Thyroid gland (tissue), 4 donors: Measurements from ENCODE around the gene DCX. TPM values are rescaled to one million over a fixed set of nuclear protein-coding genes. Genes with fewer than 3 reads are reported as not detected.

Experiments used
- DNase-seq, 2 donors: peaks; one replicate each; pipeline ENCODE4 v3.0.0-alpha.2; 2019
- H3K27ac ChIP-seq, 3 donors: fragments of 200-600 bp; sonication (generic); 1 replicate in 2 of 3; 2 replicates in 1 of 3; pipeline ENCODE4 v1.5.1; 2016 to 2019; ENCODE audit warnings: mild to moderate bottlenecking in 1 of 3, moderate library complexity in 1 of 3
- H3K27me3 ChIP-seq: fragments of 200-600 bp; sonication (generic); one replicate; pipeline ENCODE4 v1.5.1; 2019
- H3K36me3 ChIP-seq, 2 donors: fragments of 200-600 bp; sonication (generic); one replicate each; pipeline ENCODE4 v1.5.1; 2016 to 2019
- H3K4me1 ChIP-seq, 2 donors: fragments of 200-600 bp; sonication (generic); one replicate each; pipeline ENCODE4 v1.5.1; 2017 to 2019
- H3K4me3 ChIP-seq, 3 donors: fragments of 200-600 bp; sonication (generic); replicated peaks in 1 of 3; 1 replicate in 2 of 3; 2 replicates in 1 of 3; pipeline ENCODE4 v1.5.1; 2016; ENCODE audit warnings: mild to moderate bottlenecking in 1 of 3
- H3K9me3 ChIP-seq: fragments of 200-600 bp; sonication (generic); one replicate; pipeline ENCODE4 v1.5.1; 2017
- CTCF ChIP-seq, 6 experiments: fragments of 200-600 bp in 3 of 6; fragments of 450-650 bp in 3 of 6; sonication (generic) in 3 of 6; IDR thresholded peaks; one replicate each; pipeline ENCODE4 v1.5.1; 2016 to 2019; ENCODE audit warnings: antibody characterized with exemption in 6 of 6, mild to moderate bottlenecking in 2 of 6, inconsistent platforms in 1 of 6, moderate library complexity in 1 of 6
- POLR2A ChIP-seq, 2 donors: fragments of 450-650 bp; IDR thresholded peaks; one replicate each; pipeline ENCODE4 v1.6.1; 2017; ENCODE audit warnings: antibody characterized with exemption in 2 of 2, mild to moderate bottlenecking in 2 of 2, moderate library complexity in 1 of 2
- WGBS, 2 donors: methylation state at CpG; one replicate each; pipeline ENCODE4 v1.1.5; 2017; 5-methylcytosine and 5-hydroxymethylcytosine counted together
- intact Hi-C: fragments of 100-400 bp; cut with DNase I; formaldehyde crosslinking; loops from one replicate; pipeline ENCODE4 v1.15.1; 2023
- total RNA-seq, 4 donors: library from RNA; depleted of rRNA; stranded (reverse); fragments of >200 nt; gene quantifications; one replicate each; pipeline ENCODE4 v1.2.3, GENCODE V29; 2016

Gene DCX
- total RNA-seq, 4 donors from 2014 or later: not detected

DNA sequence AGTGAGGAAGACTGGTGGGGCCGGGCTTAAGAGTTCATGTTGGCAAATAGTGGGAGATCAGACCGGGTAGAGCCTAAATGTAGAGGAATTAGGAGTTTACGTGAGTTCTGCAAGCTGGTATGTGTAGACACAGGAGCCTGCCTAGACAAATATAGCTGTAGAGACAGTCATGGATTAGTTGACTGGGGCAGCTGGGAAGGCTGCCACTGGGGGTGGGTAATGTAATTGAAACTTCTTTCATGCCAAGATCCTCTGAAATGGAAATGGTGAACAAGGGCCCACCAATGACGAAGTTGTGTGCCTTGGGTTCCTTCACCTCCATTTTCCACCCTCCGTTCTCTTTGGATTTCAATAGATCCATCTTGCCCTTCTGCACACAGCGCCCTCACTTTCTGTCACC is 129.9 kb downstream of the DCX start:
- WGBS, 2 donors: 91 to 92% methylated on average over 6 of the region's 6 CpGs
- no peaks in the 10 kb centered on the region for H3K9me3 ChIP-seq
- no peak overlapping the region for H3K4me3 ChIP-seq
- no peak overlapping the region for H3K27ac ChIP-seq
- no peaks in the 10 kb centered on the region for H3K4me1 ChIP-seq
- intact Hi-C loops: no loop called here
- no peaks in the 10 kb centered on the region for H3K27me3 ChIP-seq
- H3K36me3 ChIP-seq: no peaks in the 10 kb centered on the region
- TF ChIP-seq POLR2A (IDR thresholded peaks at IDR 0.05) (no peak), CTCF (IDR thresholded peaks at IDR 0.05) (no peak)
- DNase-seq: no peak

GRCh38 chrX:111270339-111270738 is 141.7 kb downstream of the DCX start, which contains the start of gene CAPN6:
Gene CAPN6 (minus strand): TSS chrX:111270483. CDS start chrX:111263936, 6,547 bp downstream.
- Histone ChIP-seq H3K9me3 (no peaks in the 10 kb centered on the region), H3K4me3 (no peak within 1 kb of the TSS), H3K36me3 (no peaks in the 10 kb centered on the region), H3K27me3 (no peaks in the 10 kb centered on the region), H3K4me1 (no peaks in the 10 kb centered on the region), H3K27ac (no peak within 1 kb of the TSS)
- intact Hi-C loops: no loop called here
- 23 to 45% methylated on average over 6 of the region's 8 CpGs for WGBS, 2 donors
- peak in 1 of 2 donors; percentile 21 for TF ChIP-seq POLR2A (IDR thresholded peaks at IDR 0.05)
- no peak for TF ChIP-seq CTCF (IDR thresholded peaks at IDR 0.05)
- peak; percentile 39 to 57 for DNase-seq

- no peak for DNase-seq
- Histone ChIP-seq H3K27me3 (no peaks in the 10 kb centered on the region), H3K9me3 (no peaks in the 10 kb centered on the region), H3K4me1 (no peaks in the 10 kb centered on the region), H3K4me3 (no peak overlapping the region), H3K27ac (no peak overlapping the region), H3K36me3 (no peaks in the 10 kb centered on the region)
- WGBS, 2 donors: 31 to 44% methylated on average over 2 of the region's 2 CpGs
- TF ChIP-seq CTCF (IDR thresholded peaks at IDR 0.05) (no peak), POLR2A (IDR thresholded peaks at IDR 0.05) (no peak)
- intact Hi-C loops: no loop called here
These were observed 143.5 kb downstream of the DCX start for GRCh38 chrX:111268506-111268905.

- Histone ChIP-seq H3K36me3 (no peaks in the 10 kb centered on the region), H3K4me1 (no peaks in the 10 kb centered on the region), H3K4me3 (no peak overlapping the region), H3K27ac (no peak overlapping the region), H3K27me3 (no peaks in the 10 kb centered on the region), H3K9me3 (no peaks in the 10 kb centered on the region)
- TF ChIP-seq POLR2A (IDR thresholded peaks at IDR 0.05) (no peak), CTCF (IDR thresholded peaks at IDR 0.05) (no peak)
- no peak for DNase-seq
- intact Hi-C loops: no loop called here
- 64 to 76% methylated on average over 2 of the region's 2 CpGs for WGBS, 2 donors
These were observed 146.5 kb downstream of the DCX start for GRCh38 chrX:111265486-111265885.

DNA sequence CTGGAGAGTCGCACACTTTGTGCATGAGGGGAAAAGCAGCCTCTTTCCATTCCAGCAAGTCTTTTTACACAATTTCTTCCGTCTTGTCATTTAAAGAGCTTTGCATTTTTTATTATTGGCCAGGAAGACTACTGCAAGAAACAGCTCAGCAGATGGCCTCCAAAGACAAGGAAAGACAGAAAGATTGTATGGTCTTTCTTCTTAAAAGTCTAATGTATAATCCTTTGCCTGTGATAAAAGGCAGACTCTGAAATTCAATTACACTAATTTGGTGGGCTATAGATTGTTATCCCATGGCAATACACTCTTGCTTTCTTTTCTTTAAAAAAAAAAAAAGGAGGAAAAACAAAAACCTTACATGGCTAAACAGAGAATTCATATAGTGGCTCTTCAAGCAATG is 147.6 kb downstream of the DCX start:
- 90% methylated on average over 2 of the region's 2 CpGs for WGBS, 2 donors
- intact Hi-C loops: no loop called here
- H3K27ac ChIP-seq: no peak overlapping the region
- no peaks in the 10 kb centered on the region for H3K4me1 ChIP-seq
- H3K9me3 ChIP-seq: no peaks in the 10 kb centered on the region
- no peaks in the 10 kb centered on the region for H3K36me3 ChIP-seq
- H3K4me3 ChIP-seq: no peak overlapping the region
- H3K27me3 ChIP-seq: no peaks in the 10 kb centered on the region
- no peak for DNase-seq
- TF ChIP-seq POLR2A (IDR thresholded peaks at IDR 0.05) (no peak), CTCF (IDR thresholded peaks at IDR 0.05) (no peak)
